GM19043 (cell line): ENCODE data around the gene PILRB.

Experiments used
- ATAC-seq: cut with Tn5 transposase; IDR thresholded peaks from one replicate; pipeline ENCODE4 v1.9.1; 2021; ENCODE audit warnings: low read depth; ENCODE audit not compliant: unreplicated experiment

The PILRB gene

GRCh38 chr7:100400656-100401055, 42.7 kb downstream of the PILRB start:
- no peak for ATAC-seq

DNA sequence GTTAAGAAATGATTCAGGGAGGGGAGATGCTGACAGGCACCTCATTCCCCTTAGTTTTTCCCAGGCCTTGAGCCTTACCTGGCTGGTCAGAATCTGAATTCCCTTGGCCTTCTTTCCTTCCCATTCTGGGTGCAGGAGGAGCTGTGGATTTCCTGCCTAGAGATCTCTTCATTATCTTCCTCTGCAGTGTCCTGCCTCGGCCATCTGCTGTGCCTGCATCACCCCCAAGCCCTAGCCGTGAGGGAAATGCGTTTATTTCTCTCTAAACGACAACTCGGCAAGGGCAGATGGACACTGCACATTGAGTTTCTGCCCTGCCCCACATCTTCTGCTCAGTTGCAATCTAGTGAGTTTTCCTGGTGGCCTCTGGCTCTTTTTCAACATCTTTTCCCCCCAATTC, 43.9 kb downstream of the PILRB start:
- ATAC-seq: no peak

DNA sequence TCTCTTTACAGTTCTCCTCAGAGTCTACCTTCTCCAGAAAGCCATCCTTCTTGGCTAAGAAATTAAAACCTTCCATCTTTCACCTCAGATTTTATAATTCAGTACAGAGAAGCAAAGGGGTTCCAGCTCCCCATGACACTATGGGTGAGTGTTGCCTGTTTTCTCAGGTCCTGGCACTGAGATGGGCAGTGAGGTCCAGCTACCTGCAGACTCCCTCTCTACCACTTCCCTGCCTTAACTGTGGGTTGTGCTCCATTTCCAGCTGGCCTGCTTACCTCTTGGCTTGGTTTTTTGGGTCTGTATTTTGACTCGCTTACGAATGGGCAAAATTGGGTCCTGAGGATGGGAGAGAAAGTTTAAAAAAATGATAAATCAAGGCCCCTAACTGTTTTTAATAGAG, 44.3 kb downstream of the PILRB start:
- ATAC-seq: no peak

DNA sequence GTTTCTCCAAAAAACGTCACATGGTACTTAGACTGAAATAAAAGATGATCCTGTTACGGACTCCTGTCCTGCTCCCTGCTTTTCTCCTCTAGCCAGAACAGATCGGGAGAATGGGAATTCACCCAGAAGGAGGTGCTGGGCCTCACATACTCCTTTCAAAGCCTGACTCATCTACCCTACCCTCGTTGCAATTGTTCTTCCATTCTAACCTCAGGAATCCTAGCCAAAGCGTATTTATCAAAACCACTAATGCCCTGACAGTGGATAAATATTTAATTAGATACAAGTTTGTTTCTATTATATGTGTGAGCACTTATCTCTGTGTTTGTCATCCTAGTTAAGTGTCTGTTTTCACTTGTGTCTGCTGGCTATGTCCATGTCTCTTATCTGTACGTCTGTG, 48.9 kb downstream of the PILRB start:
- no peak for ATAC-seq

DNA sequence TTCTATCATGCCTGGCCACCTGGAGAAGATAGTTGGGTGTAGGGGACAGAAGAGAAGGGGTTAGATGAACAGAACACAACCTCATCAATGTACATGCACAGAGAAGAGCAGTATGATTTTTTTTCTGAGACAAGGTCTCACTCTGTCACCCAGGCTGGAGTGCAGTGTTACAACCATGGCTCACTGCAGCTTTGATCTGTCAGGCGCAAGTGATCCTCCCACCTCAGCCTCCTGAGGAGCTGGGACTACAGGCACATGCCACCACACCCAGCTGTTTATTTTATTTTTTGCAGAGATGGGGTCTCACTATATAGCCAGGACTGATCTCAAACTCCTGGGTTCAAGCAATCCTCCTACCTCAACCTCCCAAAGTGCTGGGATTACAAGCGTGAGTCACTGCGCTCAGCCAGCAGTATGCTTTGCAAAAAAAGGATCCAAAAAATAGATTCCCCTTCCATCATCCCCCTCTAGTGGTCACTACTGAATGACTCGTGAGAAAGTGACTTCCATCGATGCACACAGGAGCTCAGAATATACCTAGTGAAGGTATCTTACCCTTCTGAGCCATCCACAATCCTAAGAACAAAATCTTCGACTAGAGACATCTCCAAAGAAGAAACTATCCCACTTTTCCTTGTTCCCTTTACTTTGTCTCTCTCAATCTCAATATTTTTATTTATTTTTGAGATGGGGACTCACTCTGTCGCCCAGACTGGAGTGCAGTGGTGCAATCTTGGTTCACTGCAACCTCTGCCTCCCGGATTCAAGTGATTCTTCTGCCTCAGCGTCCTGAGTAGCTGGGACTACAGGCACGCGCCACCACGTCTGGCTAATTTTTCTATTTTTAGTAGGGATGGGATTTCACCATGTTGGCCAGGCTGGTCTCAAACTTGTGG, 49.6 kb downstream of the PILRB start:
- no peak for ATAC-seq

DNA sequence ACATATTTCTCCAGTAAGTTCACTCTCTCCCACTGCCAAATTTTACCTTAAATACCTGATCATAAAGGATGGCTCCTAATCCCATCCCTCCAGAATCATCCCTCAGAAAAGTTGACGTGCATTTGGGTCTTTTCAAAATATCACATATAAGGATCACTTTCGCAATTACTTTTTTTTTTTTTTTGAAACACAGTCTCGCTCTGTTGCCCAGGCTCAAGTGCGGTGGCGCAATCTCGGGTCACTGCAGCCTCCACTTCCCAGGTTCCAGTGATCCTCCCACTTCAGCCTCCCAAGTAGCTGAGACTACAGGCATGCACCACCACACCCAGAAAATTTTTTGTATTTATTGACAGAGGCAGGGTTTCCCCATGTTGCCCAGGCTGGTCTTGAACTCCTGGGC, 53.2 kb downstream of the PILRB start:
- no peak for ATAC-seq

DNA sequence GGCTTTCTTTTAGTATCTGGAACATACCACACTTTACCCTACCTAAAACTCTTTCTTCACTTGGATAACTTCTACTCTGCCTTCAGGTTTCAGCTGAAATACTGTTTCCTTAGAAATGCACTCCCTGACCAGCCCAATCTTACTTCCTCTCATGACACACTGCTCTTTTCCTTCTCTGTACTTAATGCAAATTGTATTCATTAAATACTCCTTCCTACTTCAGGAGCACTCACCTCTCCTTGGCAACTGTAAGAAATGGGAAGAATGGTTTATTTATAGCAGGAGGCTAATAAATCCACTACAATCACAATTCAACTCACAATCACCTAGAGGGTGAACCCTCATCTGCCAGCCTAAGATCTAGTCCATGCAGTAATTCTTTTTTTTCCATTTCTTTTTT, 55.4 kb downstream of the PILRB start:
- no peak for ATAC-seq

DNA sequence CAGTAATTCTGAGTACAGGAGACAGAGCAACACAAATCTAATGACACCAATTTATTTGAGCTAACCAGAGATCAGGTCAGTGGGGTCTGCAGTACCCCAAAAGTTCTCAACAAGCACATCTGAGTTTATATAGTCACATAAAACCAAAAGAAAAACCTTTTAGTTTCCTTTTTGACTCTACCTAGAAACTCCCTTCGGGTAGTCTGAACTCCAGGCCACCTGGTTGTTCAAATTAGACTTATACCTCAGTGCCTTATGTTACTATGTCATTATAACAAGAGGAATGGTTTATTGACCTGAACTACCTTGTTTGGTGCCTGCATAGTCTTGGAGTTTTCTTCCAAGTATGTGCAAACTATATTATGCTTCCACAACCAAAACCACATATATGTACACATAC, 56.0 kb downstream of the PILRB start:
- no peak for ATAC-seq

DNA sequence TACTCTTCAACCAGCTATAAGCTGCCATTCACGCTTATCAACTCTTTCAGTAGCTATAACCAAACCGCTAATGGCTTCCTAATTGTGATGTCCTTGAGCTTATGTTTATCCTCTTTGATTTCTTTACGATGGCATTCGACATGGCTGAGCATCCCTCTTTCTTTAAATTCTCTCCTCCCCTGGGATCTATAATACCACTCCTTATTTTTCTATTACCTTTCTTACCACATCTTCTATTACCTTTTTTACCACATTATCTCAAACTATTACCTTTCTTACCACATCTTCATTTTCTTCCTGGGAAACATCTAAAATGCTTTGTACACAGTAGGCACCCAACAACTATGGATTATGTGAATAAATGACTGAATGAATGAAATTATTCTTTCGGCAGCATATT, 57.5 kb downstream of the PILRB start:
- no peak for ATAC-seq
